Adipose tissue (tissue), 3 donors: ENCODE data around the gene FBXO42. TPM values are rescaled to one million over a fixed set of nuclear protein-coding genes. Genes with fewer than 3 reads are reported as not detected.
"Not testable (repeated sequence)": the region's sequence is repeated elsewhere in the genome, so short reads cannot be mapped to it uniquely, and the experiment has no call there.

Source experiments
- H3K27ac ChIP-seq: one replicate; pipeline ENCODE4 v1.5.1; 2013; ENCODE audit warnings: low read depth, low read length
- WGBS, 3 donors: extraction: QIAGEN DNeasy Blood & Tissue Kit; methylation state at CpG; one replicate each; pipeline ENCODE4 v1.1.7; 2013; 5-methylcytosine and 5-hydroxymethylcytosine counted together
- polyA plus RNA-seq, 3 donors: library from polyadenylated mRNA; stranded (reverse); fragments of 200-250 nt; gene quantifications; one replicate each; pipeline ENCODE4 v1.2.3, GENCODE V29; 2013
- donor health status: healthy with polysubstance abuse.
- donor health status: Bipolar disorder and iron deficiency.
- donor health status: healthy.

The FBXO42 gene
- polyA plus RNA-seq, 3 donors: 7.4 to 12.4 (median 10.1) TPM

DNA sequence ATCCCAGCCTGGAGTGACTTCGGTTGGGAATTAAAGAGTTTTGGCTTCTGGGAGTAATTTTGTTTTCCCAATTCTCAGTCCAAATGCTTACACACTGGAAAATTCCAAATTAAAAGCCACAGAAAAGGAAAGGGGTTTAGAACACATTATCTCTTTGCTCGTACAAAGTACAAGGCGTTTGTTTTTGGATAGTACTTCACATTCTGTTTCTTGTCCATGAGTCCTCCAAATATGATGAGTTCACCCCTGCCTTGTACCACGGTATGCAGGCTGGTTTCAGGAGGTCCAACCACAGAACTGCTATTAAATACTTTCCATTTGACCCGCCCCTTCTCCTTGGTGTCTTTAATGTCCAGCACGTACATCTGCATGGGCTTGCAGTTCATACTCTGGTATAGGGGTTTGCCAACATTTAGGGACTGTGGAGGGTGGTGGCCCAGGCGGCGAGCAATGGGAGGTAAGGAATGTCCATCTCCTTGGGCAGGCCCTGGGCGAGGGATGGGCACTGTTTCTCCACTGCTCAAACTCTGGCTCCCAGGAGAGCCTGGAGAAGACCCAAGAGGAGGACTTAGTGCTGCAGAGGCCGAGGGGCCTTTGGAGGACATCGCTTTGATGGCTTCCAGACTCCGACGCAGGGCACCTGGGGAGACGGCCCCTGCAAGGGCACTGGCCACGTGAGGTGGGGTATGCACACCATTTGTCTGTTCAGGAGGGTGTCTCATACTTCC lies 101.6 kb downstream of the FBXO42 start:
- 81 to 83% (median 82%) methylated on average over 15 of the region's 15 CpGs for WGBS, 3 donors
- H3K27ac ChIP-seq: no peak overlapping the region

DNA sequence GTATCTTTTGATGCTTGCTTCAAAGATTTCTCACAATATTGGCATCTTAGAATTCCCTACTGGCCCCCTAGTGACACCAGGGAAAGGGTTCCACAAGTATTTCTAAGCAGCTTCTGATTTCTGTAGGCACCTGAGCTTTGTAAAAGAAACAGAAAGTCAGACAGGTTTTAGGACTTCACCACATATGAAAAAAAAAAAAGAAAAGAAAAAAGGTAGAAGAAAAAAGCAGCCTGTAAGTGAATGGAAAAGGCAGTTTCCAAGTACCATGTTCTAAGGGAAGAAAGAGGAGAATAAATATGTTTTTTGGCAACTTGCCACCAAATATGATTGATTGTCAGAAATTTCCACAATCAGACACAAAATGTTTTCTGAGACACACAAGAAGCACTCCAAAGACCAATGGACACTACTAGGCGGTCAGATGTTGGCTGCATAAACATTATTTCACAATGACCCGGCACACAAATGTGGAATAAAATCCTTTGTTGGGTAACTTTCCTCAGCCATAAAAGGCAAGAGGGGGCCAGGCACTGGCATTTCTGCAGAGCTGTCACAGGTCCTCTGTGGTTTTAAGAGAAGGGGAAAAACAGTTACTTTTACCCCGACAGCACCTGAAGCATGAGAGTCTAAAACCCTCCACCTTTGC lies 102.6 kb downstream of the FBXO42 start:
- 20 to 30% (median 28%) methylated on average over 3 of the region's 3 CpGs for WGBS, 3 donors
- H3K27ac ChIP-seq: no peak overlapping the region

DNA sequence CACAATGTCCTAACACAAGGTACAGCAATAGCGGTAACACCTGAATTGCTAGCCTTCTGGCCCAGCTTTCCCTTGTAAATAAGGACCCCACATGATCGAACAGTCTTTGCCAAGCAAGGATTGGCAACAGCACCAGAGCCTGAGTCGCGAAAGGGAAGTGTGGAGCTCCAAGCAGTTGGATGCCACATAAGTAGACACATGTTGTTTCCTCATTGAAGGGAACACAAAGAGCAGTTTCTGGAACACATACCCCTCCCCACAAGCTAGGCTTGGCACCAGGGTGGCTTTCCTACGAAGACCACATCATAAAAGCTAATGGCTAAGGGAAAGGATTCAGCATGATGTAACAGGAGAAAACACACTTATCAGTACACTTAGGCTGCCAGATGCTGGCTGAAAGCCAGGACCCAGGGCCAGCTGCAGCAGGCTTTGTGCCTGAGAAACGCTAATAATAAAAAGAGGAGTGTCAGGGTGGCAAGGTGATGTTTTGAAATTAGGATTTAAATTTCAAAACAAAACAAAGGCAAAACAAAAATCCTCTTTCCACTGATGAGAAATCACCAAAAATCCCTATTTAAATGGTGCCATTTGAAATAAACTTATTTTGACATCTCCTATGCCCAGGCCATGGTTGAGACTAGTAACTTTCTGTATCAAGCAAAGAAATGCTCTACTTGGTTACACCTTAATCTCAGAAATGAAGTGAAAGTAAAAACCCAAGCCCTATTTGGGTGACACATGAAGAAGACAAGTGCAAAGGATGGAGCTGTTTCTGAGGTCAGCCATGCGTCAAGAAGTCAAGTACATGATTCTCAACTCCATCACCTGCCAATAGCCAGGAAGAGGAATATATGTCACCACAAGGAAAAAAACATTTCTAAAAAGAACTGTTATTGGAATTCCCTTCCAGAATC lies 103.4 kb downstream of the FBXO42 start:
- peak overlapping the region; percentile 61 for H3K27ac ChIP-seq
- 19 to 21% (median 21%) methylated on average over 7 of the region's 7 CpGs for WGBS, 3 donors

DNA sequence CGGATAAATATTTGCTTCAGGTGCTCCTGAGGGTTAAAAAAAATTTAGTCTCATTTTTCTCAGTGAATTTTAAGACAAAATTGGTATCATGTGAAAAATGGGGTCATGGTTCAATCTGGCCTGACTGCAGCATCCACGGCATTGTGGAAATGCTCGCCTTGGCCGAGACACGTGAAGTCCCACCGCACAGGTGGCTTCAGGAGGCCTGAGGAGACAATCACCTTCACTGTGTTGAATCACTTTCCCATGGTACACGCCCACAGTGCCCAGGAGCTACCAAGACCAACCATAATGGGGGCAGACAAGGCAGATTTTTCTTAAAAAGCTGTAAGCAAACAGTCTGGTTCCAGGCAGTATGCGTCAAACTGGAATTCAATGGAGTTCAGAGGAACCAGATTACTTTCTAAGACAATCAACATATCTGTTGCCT lies 104.3 kb downstream of the FBXO42 start:
- H3K27ac ChIP-seq: no peak overlapping the region
- WGBS, 3 donors: 56 to 87% (median 83%) methylated on average over 8 of the region's 8 CpGs

GRCh38 chr1:16247441-16247840 lies 104.8 kb downstream of the FBXO42 start:
- 75 to 88% (median 84%) methylated on average over 2 of the region's 2 CpGs for WGBS, 3 donors

GRCh38 chr1:16246961-16247360 lies 105.3 kb downstream of the FBXO42 start:
- 84 to 87% (median 86%) methylated on average over 5 of the region's 5 CpGs for WGBS, 3 donors
- no peak overlapping the region for H3K27ac ChIP-seq

More at GRCh38 chr1:16247441-16247840, 104.8 kb downstream of the FBXO42 start:
- no peak overlapping the region for H3K27ac ChIP-seq

GRCh38 chr1:16246239-16246638 lies 106.0 kb downstream of the FBXO42 start:
- not testable (repeated sequence) for H3K27ac ChIP-seq
- WGBS, 3 donors: 95 to 100% (median 95%) methylated on average over 1 of the region's 1 CpG

GRCh38 chr1:16245476-16246196 lies 106.6 kb downstream of the FBXO42 start:
- 85 to 94% (median 92%) methylated on average over 9 of the region's 9 CpGs for WGBS, 3 donors
- no peak overlapping the region for H3K27ac ChIP-seq

- 67 to 79% (median 77%) methylated on average over 8 of the region's 8 CpGs for WGBS, 3 donors
- H3K27ac ChIP-seq: no peak overlapping the region
These were observed 107.5 kb downstream of the FBXO42 start for GRCh38 chr1:16244650-16245285.

DNA sequence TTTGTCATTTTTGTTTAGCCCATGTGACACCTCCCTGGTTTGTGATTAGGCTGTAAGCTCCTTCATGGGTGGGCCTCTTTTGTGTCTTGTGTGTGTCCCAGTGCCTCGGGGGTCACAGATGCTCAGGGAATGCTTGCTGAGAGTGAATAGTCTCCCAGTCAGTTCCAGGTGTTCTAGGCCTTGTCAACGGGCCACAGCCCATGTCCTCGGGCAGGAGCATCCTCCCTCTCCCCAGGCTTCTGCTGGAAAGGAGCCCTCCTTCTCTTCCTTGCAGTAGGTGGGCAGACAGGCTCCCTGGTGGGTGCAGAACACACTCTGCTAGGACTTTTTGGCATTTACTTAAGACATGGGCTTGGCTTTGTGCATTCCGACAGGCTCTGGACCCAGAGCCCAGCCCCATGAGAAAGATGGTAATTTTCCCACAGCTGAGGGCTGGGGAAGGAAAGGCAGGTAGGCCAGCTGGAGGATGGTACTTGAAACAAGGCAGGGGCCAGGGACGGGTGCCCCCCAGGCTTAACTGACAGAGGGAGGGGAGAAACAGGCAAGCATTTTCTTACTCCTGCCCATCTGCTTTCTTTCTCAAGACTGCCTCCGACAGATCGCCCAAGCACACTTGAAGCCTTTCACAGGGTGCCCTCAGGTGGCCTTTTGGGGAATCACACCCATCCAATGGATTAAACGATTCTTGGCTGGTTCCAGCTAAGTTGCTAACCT lies 108.2 kb downstream of the FBXO42 start:
- WGBS, 3 donors: 20 to 35% (median 29%) methylated on average over 8 of the region's 8 CpGs
- H3K27ac ChIP-seq: no peak overlapping the region

GRCh38 chr1:16243215-16243610 lies 109.1 kb downstream of the FBXO42 start:
- no peak overlapping the region for H3K27ac ChIP-seq
- 72 to 82% (median 78%) methylated on average over 8 of the region's 8 CpGs for WGBS, 3 donors

DNA sequence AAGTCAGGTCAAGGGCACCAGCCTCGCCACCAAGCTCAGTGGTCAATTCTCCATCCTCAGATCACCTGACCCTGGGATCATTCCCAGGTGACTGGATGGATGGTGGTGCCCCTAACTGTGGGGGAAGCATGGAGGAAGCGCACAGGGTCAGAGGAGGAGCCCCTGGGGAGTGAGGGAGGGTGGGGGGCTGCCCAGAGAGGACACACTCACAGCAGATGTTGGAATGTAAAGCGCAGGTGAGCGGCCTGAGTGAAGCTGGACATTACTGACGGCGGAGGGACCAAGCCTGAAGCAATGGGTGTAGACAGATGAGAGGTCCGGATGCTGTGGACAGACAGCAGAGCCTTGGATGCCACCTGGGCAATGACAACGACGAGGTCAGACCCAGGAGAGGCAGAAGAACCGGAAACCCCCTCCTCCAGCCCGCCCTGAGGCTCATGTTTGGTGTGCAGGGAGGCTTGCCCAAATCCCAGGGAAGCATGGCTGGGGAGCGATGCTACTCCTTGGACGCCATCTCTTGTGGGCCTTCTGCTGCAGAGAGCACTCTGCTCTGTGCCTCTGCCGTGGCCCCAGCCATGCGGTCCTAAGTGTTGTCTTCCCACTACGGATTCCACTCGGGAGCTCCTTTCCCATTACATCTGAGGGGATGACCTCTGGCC lies 109.6 kb downstream of the FBXO42 start:
- no peak overlapping the region for H3K27ac ChIP-seq

DNA sequence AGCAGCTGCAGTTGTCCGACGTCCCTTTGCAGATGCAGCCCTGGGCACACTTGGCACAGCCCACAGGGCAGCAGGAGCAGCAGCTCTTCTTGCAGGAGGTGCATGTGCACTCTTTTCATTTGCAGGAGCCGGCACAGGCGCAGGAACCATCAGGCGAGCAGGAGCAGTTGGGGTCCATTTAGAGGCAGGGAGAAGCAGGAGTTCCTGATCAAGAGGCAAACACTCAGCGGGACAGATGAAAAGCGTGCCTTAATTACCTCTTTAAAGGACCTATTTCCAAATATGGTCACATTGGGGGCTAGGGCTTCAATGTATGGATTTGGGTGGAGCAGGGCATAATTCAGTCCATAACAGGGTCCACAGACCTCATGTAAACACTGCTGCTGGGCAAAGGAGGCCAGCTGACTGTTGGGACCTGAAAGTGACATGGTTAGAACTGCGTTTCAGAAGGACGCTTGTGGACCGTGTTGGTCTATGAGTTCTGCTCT lies 111.0 kb downstream of the FBXO42 start:
- no peak overlapping the region for H3K27ac ChIP-seq
- WGBS, 3 donors: 80 to 89% (median 80%) methylated on average over 10 of the region's 10 CpGs

More for the DNA sequence above, 109.6 kb downstream of the FBXO42 start:
- 83 to 88% (median 86%) methylated on average over 17 of the region's 17 CpGs for WGBS, 3 donors

- WGBS, 3 donors: 81 to 92% (median 89%) methylated on average over 2 of the region's 2 CpGs
- no peak overlapping the region for H3K27ac ChIP-seq
These were observed 112.2 kb downstream of the FBXO42 start for GRCh38 chr1:16239972-16240491.

- H3K27ac ChIP-seq: no peak overlapping the region
- 20 to 26% (median 23%) methylated on average over 6 of the region's 6 CpGs for WGBS, 3 donors
These were observed 114.9 kb downstream of the FBXO42 start for GRCh38 chr1:16237343-16237830.
